Measurements from ENCODE around the gene IDI1.

IDI1 gene

GRCh38 chr10:992467-992866 lies 56.5 kb downstream of the IDI1 start:
- no peak for DNase-seq

GRCh38 chr10:990808-991207 lies 58.1 kb downstream of the IDI1 start:
- no peak for DNase-seq

Measured in CD4-positive, alpha-beta T cell treated with Interleukin-4 for 1 hour (primary cell).